Dendritic cell treated with granulocyte-macrophage colony-stimulating factor and Interleukin-4, amounts not matched to agents 40 ng/mL and 50 ng/mL, for 4 days (primary cell): ENCODE data around the gene CACNA2D1.
"Not testable (repeated sequence)": the region's sequence is repeated elsewhere in the genome, so short reads cannot be mapped to it uniquely, and the experiment has no call there.

Source experiments
- H3K27ac Mint-ChIP-seq: one replicate; pipeline ENCODE4 v1.8.0; 2022; ENCODE audit warnings: mild to moderate bottlenecking, mixed read lengths
- H3K27me3 Mint-ChIP-seq: one replicate; pipeline ENCODE4 v1.8.0; 2022; ENCODE audit warnings: mild to moderate bottlenecking, mixed read lengths
- H3K36me3 Mint-ChIP-seq: one replicate; pipeline ENCODE4 v1.8.0; 2022; ENCODE audit warnings: low read depth, mixed read lengths
- H3K4me1 Mint-ChIP-seq: one replicate; pipeline ENCODE4 v1.8.0; 2022; ENCODE audit warnings: low read depth, mixed read lengths
- H3K4me3 Mint-ChIP-seq: one replicate; pipeline ENCODE4 v1.8.0; 2022; ENCODE audit warnings: mild to moderate bottlenecking, moderate library complexity, mixed read lengths
- H3K9me3 Mint-ChIP-seq: one replicate; pipeline ENCODE4 v1.8.0; 2022; ENCODE audit warnings: mixed read lengths
- intact Hi-C: fragments of 100-400 bp; cut with micrococcal nuclease; formaldehyde crosslinking; loops from one replicate; pipeline ENCODE4 v1.15.0; 2022

The CACNA2D1 gene

DNA sequence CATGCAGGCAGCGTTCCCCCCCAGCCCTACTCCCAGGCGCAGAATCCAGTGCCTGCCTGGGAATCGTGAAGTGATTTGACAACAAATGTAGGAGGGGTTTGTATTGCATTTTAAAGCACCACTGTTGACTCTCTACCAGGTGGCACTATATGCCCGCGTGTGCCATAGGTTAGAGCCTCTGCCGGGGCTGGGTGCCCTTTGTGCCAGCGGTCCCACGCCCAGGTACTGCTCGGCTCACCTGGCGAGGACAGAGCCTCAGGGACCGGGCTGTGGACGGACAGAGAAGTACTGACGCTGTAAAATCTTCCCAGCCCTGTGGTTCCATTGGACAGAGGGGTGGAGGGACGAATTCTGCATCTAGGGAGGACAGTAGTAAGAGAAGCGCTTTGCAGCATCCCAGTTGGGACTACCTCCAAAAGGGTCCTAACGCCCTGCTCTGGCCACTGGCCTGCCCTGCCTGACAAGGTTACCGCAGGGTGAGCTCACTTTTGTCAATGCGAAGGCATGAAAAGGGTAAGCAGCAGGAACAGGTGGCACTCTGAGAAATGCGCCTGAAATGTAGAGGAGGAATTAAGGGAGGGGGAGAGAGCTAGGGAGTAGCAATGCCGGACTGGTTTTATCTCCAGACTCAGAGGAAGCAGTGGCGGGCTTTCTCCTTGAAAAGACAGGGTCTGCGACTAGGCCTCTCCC lies 788 bp upstream of the CACNA2D1 start:
- Mint-ChIP-seq H3K36me3 (no peaks in the 10 kb centered on the region), H3K9me3 (no peaks in the 10 kb centered on the region), H3K27me3 (peaks cover 45% of the 10 kb centered on the region), H3K27ac (no peak overlapping the region), H3K4me3 (peak overlapping the region; percentile 32), H3K4me1 (no peaks in the 10 kb centered on the region)
- intact Hi-C loops, result no loop called here

DNA sequence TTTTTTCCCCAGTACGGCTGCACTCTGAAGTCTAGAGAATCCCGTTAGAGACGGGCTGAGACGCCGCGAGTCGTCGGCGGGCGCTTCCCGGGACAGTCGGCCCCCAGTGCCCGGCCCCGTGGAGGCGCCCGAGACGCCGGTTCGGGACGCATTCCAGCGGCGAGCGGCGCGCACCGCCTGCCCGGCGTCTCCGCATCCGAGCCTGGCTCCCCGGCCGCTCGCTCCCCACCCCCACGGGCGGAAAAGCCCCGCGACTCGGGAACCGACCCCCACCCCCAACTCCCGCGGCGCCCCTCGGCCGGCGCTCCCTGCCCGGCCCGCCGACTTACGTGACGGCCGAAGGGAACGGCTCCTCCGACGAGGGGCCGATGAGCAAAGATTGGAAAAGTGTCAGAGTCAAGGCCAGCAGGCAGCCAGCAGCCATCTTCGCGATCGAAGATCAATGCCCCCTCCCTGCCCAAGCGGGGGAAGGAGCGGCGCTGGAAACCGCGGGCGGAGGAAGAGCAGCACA lies 486 bp downstream of the CACNA2D1 start:
- peaks cover 45% of the 10 kb centered on the region for H3K27me3 Mint-ChIP-seq
- no peaks in the 10 kb centered on the region for H3K4me1 Mint-ChIP-seq
- intact Hi-C loops, result no loop called here
- no peaks in the 10 kb centered on the region for H3K36me3 Mint-ChIP-seq
- H3K4me3 Mint-ChIP-seq, result peak overlapping the region; percentile 72
- no peaks in the 10 kb centered on the region for H3K9me3 Mint-ChIP-seq
- no peak overlapping the region for H3K27ac Mint-ChIP-seq

DNA sequence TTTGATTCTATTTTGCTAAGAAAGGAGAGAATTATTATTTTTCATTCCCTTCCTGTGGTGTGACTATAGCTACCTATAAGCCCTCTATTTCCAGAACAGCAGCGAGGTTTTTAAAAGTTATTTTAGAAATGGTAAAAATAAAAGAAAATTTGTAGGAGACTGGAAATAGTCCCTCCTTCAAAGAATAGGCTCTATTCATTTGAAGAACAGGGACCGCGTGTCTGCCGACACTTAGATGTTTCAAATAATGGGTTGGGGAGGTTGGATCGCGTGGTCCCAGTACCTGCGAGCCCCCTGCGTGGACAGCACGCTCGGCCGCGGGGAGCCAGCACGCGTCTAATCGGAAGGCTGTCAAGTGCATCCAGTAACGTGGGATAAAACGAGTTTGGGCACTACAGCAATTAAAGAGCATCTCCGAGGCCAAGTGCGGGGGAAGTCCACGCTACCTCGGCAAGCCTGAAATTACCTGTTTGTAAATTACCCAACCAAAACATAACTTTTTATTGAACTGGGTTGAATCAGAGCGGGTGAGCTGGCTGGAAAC lies 1.0 kb downstream of the CACNA2D1 start:
- no peaks in the 10 kb centered on the region for H3K9me3 Mint-ChIP-seq
- H3K4me3 Mint-ChIP-seq, result no peak overlapping the region
- H3K36me3 Mint-ChIP-seq, result no peaks in the 10 kb centered on the region
- H3K27me3 Mint-ChIP-seq, result peaks cover 42% of the 10 kb centered on the region
- intact Hi-C loops, result no loop called here
- H3K27ac Mint-ChIP-seq, result no peak overlapping the region
- H3K4me1 Mint-ChIP-seq, result no peaks in the 10 kb centered on the region

DNA sequence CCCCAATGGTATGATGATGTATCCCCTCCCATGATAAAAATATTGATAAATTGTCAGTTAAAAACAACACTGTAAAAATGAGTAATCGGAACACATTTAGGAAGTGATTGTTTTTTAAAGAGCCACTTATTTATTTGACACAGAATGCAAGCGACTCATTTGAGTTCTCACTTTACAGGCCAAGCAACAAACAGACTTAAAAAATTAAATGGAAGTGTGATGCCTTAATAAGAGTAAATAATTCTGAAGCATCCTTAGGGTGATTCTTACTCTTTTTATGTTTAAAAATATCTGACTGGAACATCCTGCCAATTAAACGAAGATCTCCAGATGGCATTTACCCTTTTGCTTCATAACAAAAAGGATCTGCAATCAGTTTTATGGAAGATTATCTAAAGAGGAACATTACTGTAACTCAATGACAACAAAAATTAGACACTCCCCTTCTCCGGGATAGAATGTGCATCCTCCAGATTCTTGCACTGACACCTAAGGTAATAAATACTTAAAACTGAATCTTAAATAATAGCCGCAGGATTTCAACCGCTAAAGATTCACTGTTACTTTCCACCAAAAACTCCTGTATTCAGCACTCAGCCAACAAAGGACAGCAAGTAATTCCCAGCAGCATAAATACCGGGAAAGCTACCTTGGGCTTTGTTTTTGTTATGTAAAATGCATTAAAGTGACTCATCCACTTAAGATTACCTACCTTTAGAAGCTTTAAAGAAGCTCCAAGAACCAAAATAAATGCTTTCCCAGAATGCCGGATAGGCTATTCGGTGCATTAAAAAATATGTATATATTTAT lies 1.7 kb downstream of the CACNA2D1 start:
- Mint-ChIP-seq H3K4me3 (no peak overlapping the region), H3K9me3 (no peaks in the 10 kb centered on the region), H3K27ac (no peak overlapping the region), H3K4me1 (no peaks in the 10 kb centered on the region), H3K27me3 (peaks cover 42% of the 10 kb centered on the region), H3K36me3 (no peaks in the 10 kb centered on the region)
- intact Hi-C loops, result no loop called here

DNA sequence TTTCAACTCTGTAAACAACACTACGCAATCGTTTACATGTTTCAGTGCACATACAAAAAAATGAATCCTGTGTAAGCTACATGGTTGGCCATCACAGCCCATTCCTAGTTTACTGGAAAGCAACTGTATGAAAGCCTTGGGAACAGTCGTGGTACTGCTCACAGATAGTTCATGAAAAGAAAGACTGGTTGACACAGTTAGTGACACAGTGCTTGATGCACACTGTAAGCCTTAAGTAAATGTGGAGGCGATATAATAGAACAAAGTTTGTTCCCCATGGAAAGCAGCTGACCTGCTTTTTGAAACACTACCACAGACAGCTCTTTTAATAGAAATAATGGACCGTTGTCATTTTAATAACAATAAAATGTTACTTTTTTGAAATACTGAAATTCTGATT lies 5.1 kb downstream of the CACNA2D1 start:
- intact Hi-C loops, result no loop called here
- no peaks in the 10 kb centered on the region for H3K4me1 Mint-ChIP-seq
- H3K27me3 Mint-ChIP-seq, result peaks cover 23% of the 10 kb centered on the region
- H3K9me3 Mint-ChIP-seq, result no peaks in the 10 kb centered on the region
- no peak overlapping the region for H3K4me3 Mint-ChIP-seq
- H3K27ac Mint-ChIP-seq, result no peak overlapping the region
- H3K36me3 Mint-ChIP-seq, result no peaks in the 10 kb centered on the region

DNA sequence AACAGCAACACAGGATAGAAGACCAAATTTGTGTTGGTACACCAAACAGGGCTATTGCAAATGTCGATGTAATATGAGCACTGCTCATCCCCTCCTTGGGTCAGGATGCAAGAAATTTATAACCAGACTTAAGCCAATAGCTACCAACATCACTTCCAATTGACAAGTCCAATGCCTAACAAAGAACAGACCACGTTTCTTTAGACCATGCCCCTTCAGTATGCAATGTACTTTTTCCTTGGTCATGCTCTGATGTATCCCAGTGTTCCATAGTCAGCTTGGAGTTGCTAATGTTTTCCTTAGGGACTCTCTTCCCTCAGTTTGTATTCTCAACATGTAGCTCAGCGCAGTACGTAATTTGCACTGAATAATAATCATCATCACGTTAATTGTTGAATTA lies 7.8 kb downstream of the CACNA2D1 start:
- intact Hi-C loops, result no loop called here
- no peaks in the 10 kb centered on the region for H3K36me3 Mint-ChIP-seq
- no peaks in the 10 kb centered on the region for H3K9me3 Mint-ChIP-seq
- no peak overlapping the region for H3K4me3 Mint-ChIP-seq
- H3K27me3 Mint-ChIP-seq, result peaks cover 4% of the 10 kb centered on the region
- no peak overlapping the region for H3K27ac Mint-ChIP-seq
- H3K4me1 Mint-ChIP-seq, result no peaks in the 10 kb centered on the region

DNA sequence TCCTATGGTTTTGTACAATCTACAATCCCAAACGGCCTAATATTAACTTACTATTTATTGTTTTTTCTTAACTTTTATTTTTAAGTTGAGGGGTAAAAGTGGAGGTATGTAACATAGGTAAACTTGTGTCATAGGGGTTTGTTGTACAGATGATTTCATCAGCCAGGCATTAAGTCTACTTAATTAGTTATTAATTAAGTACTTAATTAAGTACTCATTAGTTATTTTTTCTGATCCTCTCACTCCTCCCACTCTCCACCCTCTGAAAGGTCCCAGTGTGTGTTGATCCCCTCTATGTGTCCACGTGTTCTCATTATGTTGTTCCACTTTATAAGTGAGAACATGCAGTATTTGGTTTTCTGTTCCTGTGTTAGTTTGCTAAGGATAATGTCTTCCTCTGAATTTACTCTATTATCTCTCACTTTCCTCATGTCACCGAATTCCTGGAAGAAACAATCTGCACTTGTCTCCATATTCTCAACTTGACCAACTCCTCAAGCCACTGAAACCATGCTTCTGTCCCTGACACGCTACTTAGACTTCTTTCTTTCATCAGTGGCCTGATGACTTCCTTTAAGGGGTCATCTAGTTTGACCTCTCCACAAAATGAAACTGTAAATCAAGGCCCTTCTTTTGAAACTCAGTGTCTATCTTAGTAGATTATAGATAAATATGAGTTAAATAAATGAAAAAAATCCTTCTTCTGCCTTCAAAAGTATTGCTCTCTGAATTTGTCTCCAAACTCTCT lies 9.1 kb downstream of the CACNA2D1 start:
- H3K9me3 Mint-ChIP-seq, result no peaks in the 10 kb centered on the region
- H3K4me1 Mint-ChIP-seq, result no peaks in the 10 kb centered on the region
- intact Hi-C loops, result no loop called here
- no peak overlapping the region for H3K4me3 Mint-ChIP-seq
- no peaks in the 10 kb centered on the region for H3K36me3 Mint-ChIP-seq
- H3K27ac Mint-ChIP-seq, result no peak overlapping the region
- H3K27me3 Mint-ChIP-seq, result peaks cover 3% of the 10 kb centered on the region

DNA sequence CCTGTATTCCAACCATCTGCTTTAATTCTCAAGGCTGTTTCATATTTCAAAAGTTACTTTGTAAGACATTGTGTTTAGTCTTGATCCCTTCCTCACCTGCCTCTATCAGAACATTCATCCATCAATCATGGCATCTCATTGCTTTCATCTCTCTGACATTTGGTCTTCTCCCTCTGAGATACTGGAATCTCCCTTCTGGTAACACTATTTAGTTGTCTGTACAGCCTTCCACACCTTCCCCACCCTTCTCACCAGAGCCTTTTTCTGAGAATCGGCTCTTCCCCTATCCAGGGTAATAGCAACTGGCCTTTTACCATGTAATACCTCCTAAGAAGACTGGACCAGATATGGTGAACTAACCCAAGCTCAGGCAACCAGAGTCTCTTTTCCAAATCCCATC lies 10.1 kb downstream of the CACNA2D1 start:
- H3K9me3 Mint-ChIP-seq, result no peaks in the 10 kb centered on the region
- peaks cover 3% of the 10 kb centered on the region for H3K27me3 Mint-ChIP-seq
- no peak overlapping the region for H3K27ac Mint-ChIP-seq
- no peak overlapping the region for H3K4me3 Mint-ChIP-seq
- no peaks in the 10 kb centered on the region for H3K36me3 Mint-ChIP-seq
- intact Hi-C loops, result no loop called here
- no peaks in the 10 kb centered on the region for H3K4me1 Mint-ChIP-seq

DNA sequence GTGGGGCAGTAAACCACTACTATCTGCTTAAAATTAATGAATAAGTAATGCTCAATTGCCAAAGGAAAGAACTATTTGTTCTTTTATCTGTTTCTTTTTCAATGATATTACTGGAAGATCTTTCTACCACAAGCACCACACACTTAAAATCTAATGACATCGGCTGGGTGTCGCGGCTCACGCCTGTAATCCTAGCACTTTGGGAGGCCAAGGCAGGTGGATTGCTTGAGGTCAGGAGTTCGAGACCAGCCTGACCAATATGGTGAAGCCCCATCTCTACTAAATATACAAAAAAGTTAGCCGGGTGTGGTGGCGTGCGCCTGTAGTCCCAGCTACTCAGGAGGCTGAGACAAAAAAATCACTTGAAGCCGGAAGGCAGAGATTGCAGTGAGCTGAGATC lies 10.8 kb downstream of the CACNA2D1 start:
- not testable (repeated sequence) for H3K36me3 Mint-ChIP-seq

DNA sequence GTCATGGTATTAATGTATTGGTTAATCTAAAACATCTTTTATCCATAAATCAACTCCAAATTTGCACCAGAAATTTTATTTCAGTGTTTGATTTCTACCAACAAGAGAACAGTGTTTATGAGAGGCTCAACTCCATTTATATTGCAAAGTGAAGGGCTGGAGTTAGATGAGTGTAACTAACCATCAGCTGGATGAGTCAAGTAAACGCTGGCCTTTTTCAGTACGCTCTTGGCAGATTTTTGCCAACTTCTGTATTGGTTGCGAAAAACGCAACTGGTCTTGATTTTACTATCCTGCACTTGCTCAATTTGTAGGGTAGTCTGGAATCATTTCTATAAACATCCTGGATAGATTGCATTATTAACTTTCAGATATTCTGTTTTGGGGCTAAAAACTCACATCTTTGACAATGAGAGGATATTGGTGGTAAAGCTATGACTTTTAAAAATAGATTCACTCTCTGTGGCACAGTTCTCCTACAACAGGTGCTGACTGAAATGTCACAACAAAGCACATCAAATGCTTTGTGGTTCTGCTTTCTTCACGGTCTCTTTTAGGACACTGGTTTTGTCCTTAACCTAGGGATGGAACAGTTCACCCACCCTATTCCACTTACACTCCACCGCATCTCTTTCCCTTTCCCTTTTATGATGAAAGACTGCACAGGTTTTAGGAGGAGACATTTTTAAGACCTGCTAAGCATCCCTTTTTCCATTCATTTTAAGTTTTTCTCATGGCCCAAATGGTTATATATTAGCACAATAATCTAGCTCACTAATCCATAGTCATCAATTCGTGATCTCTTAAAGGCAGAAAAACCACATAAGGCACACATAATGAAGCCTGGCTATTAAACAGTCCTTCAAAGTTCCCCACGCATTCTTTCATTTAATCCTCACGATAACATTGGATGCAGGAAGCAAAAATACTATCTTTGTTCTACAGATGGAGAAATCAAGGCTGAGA lies 12.8 kb downstream of the CACNA2D1 start:
- Mint-ChIP-seq H3K9me3 (no peaks in the 10 kb centered on the region), H3K4me1 (no peaks in the 10 kb centered on the region), H3K27me3 (no peaks in the 10 kb centered on the region), H3K27ac (no peak overlapping the region), H3K36me3 (no peaks in the 10 kb centered on the region), H3K4me3 (no peak overlapping the region)
- intact Hi-C loops, result no loop called here

More for the DNA sequence above, 10.8 kb downstream of the CACNA2D1 start:
- H3K4me1 Mint-ChIP-seq, H3K9me3 Mint-ChIP-seq, H3K27me3 Mint-ChIP-seq, intact Hi-C loops, H3K27ac Mint-ChIP-seq, H3K4me3 Mint-ChIP-seq: not testable (repeated sequence)

DNA sequence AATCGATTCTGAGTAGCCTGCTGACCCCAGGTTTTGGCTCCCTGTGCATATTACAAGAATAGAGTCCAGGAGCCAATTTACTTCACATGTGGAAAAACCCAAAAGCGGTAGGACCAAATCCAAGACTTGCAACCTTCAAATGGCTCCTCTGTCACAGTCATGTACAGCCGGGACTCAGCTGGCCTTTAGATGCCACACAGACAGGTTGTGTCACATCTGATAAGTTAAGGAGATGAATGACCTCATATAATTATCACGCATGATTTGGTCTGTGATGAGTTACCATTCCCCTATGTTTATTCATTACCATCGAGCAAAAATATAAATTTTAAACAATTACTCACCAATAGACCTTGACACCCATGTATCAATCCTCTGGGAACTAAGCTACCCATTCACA lies 14.2 kb downstream of the CACNA2D1 start:
- no peaks in the 10 kb centered on the region for H3K36me3 Mint-ChIP-seq
- H3K9me3 Mint-ChIP-seq, result no peaks in the 10 kb centered on the region
- H3K27ac Mint-ChIP-seq, result no peak overlapping the region
- intact Hi-C loops, result no loop called here
- H3K4me1 Mint-ChIP-seq, result no peaks in the 10 kb centered on the region
- H3K27me3 Mint-ChIP-seq, result no peaks in the 10 kb centered on the region
- H3K4me3 Mint-ChIP-seq, result no peak overlapping the region

DNA sequence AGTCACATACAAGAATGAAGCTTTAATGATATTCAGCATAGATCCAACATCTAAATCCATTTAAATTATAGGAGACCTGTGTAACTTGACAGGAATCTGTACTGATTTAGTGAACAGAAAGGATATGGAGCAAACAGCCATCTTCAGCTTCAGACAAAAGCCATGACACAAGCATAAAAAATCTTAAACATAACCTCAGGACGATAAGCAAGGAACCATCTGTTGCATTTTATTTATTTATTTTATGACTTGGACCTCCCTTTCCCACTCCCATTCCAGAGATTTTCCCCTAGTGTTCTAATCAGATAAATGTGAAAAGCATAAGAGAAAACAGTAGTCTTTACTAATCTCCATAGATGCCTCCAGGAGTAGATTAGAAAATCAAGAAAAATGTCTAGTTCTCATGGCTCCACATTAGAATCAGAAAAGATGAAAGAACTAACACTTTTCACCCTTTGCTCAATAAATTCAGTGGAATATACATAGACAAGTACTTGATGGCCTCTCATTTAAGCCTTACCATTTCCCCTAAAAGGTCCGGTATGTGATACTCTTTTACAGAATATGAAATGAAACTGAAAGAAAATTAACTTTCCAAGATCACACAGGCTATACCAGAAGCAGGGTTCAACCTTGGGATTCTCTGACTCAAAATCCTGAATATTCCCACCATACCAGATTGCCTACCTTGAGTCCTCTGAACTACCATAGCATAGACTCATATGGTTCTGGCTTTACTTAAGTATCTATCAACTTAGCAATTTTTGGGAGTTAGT lies 15.2 kb downstream of the CACNA2D1 start:
- no peaks in the 10 kb centered on the region for H3K36me3 Mint-ChIP-seq
- H3K4me3 Mint-ChIP-seq, result no peak overlapping the region
- H3K9me3 Mint-ChIP-seq, result no peaks in the 10 kb centered on the region
- no peak overlapping the region for H3K27ac Mint-ChIP-seq
- H3K4me1 Mint-ChIP-seq, result no peaks in the 10 kb centered on the region
- intact Hi-C loops, result no loop called here
- no peaks in the 10 kb centered on the region for H3K27me3 Mint-ChIP-seq
